NCI-H2196 treated with DMSO at 0.1 percent for 48 hours (cell line): ENCODE measurements around the gene PYM1.
A peak's percentile ranks its signal among the peaks of the same experiment; 100 is the strongest.

Experiments
- DNase-seq: peaks from one replicate; lab custom pipeline; 2025; ENCODE audit not compliant: unreplicated experiment; lab: John Stamatoyannopoulos, UW

The PYM1 gene

DNA sequence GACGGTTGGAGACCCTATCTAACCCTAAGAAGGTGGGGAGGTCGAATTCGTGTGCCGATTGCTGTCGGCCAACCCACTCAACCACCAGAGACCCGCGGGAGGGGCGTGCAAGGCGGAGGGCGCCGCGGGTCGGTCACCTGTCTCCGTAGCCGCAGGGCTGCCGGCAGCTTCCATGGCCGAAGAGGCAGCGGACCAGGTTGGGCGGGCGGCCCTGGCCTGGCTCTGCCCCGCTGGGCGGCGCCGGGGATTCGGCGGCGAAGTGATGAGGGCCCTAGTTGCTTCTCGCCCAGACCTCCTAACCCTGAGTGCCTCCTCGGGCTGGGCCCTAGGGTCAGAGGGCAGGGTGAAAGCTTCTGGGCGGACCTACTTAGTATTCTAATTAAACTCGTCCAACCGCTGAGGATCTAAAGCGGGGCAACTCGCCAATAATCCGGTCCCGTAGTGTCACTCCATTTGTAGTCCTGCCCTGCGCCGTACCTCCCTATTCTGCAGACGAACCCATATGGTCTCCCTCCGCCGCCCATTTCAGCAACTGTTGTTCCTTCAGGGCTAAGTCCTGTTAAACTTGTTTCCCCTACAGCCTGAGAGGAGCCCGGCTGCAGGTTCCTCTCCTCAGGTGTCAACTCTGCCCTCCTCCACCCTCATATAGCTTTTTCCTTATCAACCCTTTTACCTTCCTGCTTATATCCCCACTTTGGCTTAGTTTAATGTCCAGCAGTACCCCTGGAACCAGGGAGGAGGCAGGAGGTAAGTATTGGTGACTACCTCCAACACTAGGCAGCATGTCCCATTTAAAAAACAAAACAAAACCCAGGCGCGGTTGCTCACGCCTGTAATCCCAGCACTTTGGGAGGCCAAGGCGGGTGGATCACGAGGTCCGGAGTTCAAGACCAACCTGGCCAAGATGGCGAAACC lies at the start of gene PYM1:
TSS of gene PYM1 (minus strand) at position 307 of the 915 bp plus-strand sequence. CDS start at position 174, 133 bp downstream.
- peak; percentile 51 for DNase-seq

DNA sequence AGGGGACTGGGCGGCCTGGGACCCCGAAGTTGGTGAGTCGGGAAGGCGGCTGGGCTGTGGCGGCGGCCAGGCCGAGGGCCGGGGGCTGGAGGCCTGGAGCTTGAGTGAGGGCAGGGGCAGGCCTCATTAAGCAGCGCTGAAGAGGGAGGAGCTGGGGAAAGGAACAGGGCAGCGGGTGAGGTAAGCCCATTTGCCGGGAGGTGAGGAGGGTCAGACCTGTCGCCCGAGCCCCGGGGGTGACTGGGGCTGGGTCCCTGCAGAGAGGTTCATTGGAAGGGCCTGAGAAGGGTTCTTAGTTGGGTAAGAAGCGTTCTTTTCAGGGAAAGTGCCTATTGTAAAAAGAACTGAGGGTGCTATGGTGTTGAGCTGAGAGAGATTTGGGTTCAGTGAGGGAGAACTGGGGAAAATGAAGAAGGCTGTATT lies 46.6 kb upstream of the PYM1 start:
- no peak for DNase-seq

DNA sequence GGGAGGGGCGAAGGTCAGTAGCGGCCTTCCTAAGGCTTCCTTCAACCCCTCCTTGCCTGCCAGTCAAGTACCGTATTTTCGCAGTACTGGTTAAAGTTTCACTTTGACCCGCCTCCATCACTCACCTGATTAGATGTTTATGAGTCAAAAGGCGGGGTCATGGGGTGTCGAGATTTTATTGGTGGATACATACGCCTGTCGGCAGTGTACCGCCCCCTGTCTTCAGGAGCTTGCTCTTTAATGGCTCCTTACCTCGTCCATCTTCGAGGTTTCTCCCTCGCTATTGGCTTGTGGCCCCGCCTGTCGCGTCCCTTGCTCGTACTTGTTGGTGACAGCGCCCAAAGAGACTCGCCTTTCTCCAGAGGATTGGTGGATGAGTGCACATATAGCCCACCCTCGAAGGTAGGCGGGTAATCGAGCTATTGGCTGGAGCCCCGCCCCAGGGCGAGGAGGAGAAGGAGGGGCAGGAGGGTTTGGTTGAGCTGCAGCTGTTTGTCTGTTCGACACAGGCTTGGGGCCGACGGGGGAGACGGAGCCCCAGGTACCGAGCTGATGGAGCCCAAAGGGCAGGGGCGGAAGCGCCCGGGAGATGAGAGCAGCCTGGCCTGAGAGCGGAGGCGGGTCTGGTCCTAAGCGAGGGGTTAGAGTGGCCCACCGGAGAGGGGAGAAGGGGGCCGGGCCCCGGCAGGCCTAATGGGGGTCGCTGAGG lies 46.1 kb upstream of the PYM1 start, which contains the start of gene RAB5B:
TSS of gene RAB5B (plus strand) at position 480 of the 709 bp plus-strand sequence. CDS start 12,883 bp downstream, outside the sequence.
- DNase-seq: peak; percentile 100

DNA sequence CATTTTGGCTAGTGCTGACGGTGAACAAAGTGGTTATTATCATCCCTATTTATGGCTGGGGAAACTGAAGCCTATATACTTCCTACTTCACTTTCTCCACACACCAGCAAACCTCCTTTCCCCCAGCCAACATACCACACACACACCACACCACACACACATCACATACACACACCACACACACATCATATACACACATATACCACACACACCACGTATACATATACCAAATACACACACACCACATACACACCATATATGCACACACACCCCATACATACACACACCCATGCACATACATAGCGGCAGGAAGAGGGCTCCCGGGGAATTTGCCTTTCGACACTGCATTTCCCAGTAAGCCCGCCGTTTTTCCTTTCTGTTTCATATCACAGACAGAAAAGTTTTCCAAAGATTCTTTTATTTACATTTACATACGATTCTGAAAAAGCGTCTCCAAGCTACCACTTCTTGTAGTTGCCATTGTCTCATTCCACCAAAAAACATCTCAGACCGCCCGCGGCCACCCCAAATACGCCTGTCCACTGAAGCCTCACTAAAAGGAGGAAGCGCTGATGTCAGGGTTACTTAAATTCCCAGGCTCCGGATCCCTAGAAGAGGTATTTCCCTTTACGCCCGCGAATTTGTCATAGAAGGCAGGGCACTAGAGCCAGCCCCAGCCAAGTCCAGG lies 45.4 kb upstream of the PYM1 start:
- no peak for DNase-seq

DNA sequence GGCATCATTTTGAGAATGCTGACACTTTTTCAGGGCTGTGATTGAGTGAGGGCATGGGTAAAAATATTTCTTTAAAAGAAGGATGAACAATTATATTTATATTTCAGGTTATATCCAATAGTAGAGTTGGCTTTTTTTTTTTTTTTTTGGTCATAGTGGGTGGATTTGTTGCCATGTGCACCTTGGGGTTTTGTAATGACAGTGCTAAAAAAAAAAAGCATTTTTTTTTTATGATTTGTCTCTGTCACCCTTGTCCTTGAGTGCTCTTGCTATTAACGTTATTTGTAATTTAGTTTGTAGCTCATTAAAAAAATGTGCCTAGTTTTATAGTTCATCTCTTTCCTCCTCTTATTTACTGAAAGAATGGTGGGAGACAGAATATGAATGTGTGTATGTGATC lies 44.8 kb upstream of the PYM1 start:
- DNase-seq: no peak

DNA sequence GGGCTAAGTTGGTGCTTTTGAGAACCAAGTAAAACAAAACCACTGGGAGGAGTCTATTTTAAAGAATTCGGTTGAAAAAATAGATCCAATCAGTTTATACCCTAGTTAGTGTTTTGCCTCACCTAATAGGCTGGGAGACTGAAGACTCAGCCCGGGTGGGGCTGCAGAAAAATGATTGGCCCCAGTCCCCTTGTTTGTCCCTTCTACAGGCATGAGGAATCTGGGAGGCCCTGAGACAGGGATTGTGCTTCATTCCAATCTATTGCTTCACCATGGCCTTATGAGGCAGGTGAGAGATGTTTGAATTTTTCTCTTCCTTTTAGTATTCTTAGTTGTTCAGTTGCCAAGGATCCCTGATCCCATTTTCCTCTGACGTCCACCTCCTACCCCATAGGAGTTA lies 44.3 kb upstream of the PYM1 start:
- DNase-seq: no peak

DNA sequence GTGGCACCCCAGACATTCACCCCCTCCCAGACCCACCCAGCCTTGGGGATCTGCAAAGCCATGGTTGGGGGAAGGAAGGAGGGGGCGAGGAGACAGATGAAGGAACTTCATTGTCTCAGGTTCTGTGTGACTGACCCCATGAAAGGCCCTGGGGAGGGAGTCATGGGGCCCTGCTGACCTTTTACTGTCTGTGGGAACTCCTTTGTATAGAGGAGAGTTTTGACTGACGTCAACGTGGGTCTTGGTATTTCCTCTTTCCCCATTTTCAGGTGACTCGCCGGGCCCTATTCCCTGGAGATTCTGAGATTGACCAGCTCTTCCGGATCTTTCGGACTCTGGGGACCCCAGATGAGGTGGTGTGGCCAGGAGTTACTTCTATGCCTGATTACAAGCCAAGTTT lies 43.1 kb upstream of the PYM1 start:
- DNase-seq: no peak

DNA sequence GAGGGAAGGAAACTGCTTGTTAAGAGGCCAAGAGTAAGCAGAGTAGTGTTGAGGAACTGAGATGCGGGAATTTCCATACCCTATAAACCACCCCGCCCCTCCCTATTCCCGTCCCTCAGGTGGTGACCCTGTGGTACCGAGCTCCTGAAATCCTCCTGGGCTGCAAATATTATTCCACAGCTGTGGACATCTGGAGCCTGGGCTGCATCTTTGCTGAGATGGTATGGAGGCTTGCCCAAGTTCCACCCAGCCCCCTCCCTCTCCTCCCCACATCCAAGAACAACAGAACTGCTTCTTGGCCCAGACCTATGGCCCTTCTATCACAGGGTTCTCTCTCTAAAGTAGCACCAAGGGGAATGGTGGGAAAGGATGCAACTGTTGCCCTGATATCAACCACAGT lies 41.7 kb upstream of the PYM1 start:
- DNase-seq: no peak

DNA sequence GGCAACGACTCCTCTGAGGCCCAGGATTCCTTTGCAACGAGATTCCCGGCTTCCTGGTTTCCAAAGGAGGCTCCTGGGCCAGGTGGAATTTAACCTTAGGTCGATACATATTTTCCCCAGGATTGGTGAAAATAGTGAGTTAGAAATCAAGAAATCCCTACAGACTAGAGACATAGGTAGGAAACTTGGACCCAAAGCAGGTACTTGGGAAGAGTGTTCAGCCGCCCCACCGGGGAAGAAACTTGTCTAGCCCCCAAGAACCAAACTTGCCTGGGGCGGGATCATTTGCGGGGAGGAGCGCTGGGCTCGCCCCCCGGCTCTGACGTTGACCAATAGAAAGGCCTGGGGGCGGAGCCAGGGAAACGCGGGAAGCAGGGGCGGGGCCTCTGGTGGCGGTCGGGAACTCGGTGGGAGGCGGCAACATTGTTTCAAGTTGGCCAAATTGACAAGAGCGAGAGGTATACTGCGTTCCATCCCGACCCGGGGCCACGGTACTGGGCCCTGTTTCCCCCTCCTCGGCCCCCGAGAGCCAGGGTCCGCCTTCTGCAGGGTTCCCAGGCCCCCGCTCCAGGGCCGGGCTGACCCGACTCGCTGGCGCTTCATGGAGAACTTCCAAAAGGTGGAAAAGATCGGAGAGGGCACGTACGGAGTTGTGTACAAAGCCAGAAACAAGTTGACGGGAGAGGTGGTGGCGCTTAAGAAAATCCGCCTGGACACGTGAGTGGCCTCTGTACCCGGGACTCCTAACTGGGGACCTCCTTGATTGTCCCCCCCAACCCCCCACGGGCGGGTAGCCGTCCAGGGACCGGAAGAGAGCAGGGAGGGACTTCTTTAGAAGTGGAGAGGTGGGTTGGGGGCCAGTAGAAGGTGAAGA lies 39.0 kb upstream of the PYM1 start, which contains the start of gene CDK2:
TSS of gene CDK2 (plus strand) at position 423 of the 874 bp plus-strand sequence. CDS start at position 602, 179 bp downstream.
- DNase-seq: peak; percentile 72

DNA sequence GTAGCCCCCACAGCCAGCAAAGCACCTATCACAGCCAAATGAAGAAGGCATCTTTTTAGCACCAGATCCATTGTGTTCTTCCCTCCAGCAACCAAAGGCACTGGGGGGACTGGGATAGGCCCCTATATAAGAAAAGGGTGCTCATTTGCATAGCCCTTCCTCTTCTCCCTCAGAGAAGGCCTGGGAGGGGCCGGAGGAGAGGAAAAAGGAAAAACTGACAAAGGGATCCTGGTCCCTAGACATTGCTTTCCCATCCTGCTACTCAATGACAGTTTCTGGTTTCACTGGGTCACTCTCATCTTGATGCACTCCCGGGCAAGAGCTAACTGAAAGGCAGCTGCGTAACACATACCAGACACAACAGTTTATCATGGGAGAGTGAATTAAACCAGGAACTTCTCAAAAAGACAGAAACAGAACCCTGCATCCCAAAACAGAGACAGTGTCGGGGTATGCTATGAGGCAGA lies 38.3 kb upstream of the PYM1 start, which contains the start of gene PMEL:
TSS of gene PMEL (minus strand) at position 102 of the 467 bp plus-strand sequence. CDS start at position 71, 31 bp downstream.
- DNase-seq: no peak

DNA sequence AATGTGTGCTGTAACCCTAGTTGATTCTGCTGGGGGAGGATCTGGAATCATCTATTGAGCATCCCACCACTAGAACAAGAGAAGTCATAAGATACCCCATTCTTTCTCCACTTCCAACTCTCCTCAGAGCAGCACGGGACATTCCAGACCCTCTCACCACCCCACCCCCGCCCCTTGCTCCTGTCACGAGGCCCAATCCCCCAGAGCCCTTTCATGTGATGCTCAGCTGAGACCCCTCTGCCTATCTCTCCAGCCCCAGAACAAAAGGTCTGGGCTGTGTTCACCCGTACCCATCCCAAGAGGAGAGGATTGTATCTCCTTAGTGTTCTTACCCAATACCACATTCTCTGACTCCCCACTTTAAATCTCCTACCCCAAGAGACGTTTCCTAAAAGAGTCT lies 37.5 kb upstream of the PYM1 start:
- DNase-seq: no peak

DNA sequence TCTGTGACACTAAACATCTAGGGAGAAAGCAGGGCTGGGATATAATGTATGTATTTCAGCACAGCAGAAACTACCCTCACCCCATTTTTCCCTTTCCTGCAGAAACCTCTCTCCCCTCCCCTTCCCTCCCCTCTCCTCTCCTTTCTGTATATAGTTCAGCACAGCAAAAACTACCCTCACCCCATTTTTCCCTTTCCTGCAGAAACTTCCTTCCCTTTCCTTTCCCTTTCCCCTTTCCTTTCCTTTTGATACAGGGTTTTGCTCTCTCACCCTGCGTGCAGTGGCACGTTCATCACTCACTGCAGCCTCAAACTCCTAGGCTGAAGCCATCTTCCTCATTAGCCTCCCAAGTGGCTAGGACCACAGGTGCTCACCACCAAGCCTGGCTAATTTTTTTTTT lies 36.1 kb upstream of the PYM1 start:
- no peak for DNase-seq

DNA sequence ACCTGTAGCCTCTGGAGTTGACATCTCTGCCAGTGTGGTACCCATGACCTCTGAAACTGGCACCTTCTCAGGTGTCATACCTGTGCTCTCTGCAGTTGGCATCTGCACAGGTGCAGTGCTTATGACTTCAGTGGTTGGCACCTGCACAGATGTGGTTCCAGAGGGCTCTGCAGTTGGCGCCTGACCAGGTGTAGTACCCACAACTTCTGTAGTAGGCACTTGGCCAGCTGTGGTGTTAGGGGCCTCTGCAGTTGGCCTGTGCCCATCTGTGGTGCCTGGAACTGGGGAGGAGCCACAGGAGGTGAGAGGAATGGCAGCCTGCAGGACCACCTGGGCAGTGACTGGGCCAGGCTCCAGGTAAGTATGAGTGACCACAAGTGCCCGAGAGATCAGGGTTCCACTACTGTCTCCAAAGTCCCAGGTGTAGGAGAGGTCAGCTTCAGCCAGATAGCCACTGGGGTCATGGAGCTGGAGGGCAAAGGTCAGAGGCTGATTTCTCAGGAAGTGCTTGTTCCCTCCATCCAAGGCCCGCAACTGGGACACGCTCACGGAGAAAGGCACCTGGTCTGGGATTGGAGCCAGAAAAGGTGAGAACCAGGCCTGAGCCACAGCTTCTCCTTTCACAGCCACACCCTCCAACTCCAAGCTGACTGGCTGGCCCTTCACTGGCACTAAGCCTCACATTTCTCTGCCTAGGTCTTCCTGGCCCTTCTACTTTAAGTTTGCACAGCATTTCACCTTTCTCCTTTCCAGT lies 29.6 kb upstream of the PYM1 start:
- peak; percentile 43 for DNase-seq

DNA sequence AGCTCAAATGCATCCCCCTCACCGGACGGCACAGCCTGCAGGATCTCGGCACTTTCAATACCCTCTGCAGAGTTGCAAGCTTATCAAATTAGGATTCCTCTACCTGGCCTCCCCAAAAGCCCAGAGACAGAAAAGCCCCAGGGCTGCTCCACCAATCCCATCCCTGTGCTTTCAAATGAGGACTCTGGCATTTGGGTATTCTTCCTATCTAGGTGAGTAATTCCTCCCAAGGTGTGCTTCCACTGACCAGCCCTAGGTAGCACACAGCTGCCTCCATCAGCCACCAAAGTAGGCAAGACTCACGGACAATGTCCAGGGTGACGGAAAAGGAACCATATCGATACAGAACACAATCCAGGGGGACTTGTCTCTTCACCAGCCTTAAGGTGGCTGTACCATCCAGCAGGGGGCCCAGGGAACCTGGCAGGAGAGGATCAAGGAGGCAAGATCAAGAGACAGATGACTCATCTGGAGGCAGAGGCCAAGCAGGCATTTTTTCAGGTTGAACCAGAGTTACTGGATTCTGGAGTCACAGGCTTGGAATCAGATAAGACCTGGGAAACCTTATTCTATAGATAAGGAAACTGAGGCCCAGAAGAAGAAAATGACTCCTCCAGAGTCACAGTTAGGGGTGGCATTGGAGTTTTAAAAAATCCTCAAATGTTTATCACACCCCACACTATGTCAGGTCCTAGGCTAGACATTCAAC lies 28.3 kb upstream of the PYM1 start:
- DNase-seq: no peak

DNA sequence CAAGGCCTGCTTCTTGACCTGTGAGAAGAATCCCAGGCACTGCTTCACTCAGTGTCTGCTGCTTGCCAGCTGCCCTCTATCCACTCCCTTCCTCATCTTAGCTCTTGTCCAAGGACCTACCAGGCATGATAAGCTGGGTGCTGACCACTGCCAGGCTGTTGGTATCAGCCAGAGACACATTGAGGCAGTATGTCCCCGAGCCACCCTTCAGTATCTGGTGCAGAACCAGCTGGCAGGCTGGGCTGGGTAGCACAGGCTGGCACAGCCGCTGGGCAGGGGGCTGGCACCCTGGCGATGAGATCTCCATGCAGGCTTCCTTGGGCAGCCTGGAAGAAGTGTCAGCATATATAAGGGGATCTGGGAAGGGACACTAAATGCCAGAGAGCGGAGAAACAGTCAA lies 27.6 kb upstream of the PYM1 start:
- DNase-seq: no peak

DNA sequence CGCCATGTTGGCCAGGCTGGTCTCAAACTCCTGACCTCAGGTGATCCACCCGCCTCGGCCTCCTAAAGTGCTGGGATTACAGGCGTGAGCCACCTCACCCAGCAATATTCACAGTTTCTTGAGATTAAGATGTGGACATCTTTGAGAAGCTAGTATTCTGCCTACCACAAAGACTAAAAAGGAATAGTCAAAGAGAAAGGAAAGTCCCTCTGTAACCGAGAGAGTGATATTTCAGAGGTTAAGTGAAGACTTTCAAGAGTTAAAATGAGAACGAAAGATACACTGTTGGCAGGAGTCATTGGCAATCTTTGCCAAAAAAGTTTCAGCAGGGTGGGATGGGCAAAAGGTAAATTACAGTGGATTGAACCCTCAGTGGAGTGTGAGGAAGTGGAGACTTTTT lies 18.9 kb upstream of the PYM1 start:
- no peak for DNase-seq

DNA sequence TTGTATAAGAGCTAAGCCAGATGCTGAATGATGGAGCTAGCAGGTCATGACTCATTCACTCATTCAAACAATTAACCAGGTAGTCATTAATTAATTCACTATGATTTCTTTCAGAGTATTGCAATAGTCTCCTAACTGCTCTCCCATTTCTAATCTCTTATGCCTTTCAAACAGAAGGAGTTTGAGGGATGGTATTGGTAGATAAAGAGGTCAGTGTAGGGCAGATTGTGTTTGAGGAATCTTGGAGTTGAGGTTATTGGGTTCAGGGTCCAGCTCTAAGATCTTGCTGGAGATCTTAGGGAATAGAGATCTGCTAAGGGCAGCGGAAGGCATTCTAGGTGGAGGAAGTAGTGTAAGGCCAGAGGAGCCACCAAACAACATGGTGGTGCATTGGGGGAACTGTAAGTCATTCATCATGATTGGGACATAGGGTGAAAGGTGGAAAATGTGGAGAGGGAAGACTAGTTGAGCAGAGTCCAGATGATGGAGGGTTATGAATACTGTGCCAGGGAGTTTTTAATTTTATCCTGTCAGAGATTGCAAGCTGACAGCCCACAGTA lies 15.0 kb upstream of the PYM1 start:
- DNase-seq: no peak

DNA sequence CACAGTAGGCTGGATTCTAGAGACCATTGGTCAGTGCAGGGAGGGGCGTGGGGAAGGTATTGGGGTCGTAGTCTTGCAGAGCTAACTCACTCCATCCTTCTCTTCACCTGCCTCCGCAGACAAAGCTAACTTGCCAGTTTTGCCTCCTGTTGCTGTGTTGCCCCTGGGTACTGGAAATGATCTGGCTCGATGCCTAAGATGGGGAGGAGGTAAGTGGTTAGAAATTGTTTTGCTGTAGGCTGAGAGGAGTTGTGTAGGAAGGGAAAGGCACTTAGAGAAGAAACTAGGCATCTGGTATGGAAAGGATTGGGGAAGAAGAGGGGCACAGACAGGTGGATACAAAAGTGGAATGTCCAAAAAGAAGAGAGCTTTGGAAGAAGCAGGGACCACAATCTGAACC lies 14.4 kb upstream of the PYM1 start:
- DNase-seq: no peak
